ENCODE data around the gene FHOD1.
A peak's percentile ranks its signal among the peaks of the same experiment; 100 is the strongest.

FHOD1 gene

GRCh38 chr16:67188323-67188722, 59.0 kb downstream of the FHOD1 start:
- no peak for DNase-seq

DNA sequence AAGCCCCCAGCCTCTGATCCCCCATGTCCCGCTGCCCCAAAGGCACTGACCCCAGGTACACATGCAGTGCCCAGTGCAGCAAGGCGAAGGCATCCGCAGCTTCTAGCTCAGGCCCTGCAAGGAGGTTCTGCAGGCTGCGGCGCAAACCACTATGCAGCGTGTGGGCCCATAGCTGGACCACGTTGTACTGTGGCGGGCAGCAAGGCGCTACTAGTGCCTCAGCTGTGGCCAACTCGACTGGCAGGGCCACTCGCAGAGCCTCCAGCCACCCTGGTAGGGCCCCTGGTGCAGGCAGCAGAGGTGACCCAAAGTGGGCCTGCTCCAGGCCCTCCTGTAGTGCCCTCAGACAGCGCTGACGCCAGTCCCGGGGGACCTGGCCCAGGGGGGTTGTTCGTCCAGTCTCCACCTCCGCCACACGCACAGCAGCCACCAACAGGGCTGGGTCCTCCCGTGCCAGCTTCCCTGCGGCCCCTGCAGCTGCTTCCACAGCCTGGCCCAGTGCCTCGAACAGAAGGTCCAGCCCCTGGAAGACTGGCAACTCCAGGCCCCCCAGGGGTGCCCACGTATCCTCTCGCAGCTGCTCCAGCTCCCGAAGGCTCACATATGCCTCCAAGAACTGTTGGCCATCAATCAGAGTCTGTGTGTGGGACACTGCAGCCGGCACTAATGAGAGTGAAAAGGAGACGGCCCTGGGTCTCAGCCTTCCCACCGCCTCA, 59.9 kb downstream of the FHOD1 start:
- DNase-seq, result no peak

DNA sequence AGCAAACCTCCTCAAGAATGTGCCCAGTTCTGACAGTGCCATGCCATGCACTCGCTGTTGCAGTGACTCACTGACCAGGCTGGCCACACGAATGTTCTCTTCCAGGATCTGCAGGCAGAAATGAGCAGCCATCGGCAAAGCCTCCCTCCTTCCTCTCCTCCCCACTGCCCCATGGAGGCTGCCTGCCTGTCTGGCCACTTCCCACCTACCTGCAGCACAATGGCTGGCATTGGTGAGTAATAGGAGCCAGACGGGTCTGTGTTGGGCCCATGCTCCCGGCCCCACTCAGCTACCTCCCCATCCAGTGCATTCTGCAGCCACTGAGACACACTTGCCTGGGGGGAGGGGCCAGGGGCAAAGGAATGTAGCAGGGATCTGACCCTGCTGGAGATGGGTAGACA, 60.7 kb downstream of the FHOD1 start:
- no peak for DNase-seq

DNA sequence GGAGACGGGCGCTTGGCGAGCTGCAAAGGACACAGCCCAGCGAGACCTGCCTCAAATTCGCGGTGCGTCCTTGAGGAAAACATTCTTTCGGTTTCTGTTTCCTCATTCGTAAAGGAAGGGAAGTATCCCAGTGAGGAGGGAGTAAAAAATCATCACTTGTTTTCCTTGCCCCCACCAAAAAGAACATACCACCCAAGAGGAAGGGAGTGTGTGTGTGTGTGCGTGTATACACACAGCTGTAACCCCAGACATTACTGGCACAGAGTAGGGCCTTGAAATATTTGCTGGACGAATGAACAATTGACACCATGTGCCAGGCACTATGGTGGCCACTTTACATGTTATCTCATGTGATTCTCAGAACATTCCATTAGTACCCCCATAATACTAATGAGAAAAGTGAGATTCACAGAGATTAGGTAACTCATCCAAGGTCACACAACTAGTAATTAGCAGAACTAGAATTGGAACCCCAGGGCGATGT, 61.6 kb downstream of the FHOD1 start:
- no peak for DNase-seq

DNA sequence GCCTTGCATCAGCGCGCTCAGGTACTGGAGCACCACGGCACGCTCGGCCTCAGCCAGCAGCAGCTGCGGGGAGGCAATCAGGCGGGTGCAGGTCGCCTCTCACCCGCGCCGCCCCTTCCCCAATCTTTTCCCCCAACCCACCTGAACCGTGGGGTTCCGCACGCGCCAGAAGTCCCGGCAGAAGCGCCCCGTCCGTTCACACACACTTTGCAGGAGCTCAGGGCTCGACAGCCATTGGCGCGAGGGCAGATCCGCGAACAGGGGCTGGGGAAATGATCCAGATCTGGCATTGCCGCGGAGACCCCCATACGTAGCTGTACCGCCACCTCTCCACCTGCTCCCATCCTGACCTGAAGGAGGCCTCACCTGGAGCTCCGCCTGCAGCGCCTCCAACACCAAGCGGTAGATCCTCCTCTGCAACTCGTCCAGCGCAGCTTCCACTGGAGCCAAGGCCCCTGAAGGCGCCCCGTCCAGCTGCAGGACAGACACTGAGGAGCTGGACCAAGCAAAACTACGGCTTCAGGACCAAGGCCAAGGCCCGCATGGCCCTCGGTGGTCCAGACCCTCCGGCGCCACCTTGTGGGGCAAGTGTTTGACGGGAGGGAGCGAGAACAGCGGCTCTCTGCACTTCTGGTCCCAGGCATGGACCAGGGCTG, 62.2 kb downstream of the FHOD1 start:
- DNase-seq, result no peak

DNA sequence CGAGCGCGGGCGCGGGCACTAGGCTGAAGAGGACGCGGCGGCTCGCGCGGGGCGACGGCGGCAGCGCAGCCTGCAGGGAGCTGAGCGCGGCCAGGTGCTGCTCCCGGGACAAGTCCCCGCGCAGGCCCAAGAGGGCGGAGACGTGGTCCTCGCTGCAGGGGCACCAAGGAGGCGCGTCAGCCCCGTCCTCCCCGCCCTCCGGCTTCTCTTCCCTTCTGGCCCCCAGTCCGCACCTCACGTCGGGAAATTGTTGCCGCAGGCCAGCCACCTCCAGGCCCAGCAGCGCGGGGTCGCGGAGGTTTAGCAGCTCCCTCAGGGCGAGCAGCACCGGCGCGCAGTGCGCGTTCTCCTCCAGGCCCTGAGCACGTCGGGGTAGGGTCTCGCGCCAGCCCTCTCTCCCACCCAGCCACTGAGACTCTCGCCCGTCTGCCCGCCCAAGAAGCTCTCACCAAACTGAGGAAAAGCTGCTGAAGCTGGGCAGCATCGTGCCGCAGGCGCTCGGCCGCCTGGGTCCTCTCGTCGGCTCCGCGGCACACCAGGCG, 62.8 kb downstream of the FHOD1 start:
- no peak for DNase-seq

- peak; percentile 83 for DNase-seq
These were observed 63.4 kb downstream of the FHOD1 start, which contains the start of gene MATCAP1 for GRCh38 chr16:67183627-67184452. Gene MATCAP1 (minus strand): TSS chr16:67183963. CDS start chr16:67180610, 3,353 bp downstream.

DNA sequence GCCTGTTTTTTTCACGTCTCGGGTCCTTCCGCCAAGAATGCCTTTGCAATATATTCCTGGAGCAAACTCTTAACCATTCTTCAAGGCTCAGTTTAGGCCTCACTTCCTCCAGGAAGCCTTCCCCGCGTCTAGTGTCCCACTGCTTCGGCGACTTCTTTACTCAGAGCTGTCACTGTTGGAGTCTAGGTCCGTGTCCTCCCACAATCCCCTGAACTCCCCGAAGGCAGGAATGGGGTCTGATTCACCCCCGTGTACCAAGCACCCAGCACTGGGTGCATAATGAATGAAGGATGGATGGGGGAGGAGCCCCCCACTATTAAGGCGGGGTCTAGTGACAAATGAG, 64.0 kb downstream of the FHOD1 start:
- DNase-seq, result no peak

DNA sequence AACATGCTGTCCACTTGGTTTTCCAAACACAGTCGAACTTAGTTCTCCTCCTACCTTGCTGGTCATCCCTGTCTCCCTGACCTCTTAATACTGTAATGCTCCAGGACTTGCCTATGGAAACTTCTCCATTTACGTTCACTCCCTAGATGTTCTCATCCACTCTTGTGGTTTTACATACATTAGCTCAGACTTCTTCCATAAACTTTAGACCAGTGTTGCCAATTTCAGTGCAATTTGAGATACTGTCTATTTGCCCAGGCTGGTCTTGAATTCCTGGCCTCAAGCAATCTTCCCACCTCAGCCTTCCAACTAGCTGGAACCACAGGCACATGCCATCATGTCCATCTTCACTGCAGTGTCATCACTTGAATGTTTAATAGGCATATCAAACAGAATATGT, 65.0 kb downstream of the FHOD1 start:
- no peak for DNase-seq

- no peak for DNase-seq
These were observed 65.9 kb downstream of the FHOD1 start for GRCh38 chr16:67181346-67181745.

- DNase-seq, result no peak
These were observed 67.1 kb downstream of the FHOD1 start for GRCh38 chr16:67180166-67180565.

- DNase-seq, result no peak
These were observed 67.7 kb downstream of the FHOD1 start for GRCh38 chr16:67179421-67180080.

Measured in NCI-H2081 treated with DMSO at 0.1 percent for 48 hours (cell line).